ENCODE data around the gene CYP4F12.

Gene CYP4F12

DNA sequence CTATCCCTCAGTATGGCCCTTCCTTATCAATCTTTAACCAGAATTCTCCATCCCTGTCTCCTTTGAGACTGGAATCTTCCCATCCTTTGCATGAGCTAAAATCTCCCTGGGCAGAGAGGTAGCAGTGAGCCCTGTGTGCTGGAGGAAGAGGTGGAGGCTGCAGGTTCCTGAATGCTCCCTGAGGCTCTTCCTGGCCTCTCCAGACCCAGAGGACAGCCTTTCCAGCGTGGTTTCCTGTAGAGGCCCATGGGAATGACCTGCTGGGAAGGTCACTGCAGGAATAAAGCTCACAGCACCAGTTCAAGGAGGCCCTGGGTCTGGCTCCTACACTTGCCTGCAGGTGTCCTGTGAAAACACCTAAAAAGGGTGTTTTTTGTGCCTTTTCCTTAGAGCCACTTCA, 59.5 kb downstream of the CYP4F12 start:
- DNase-seq (ENCODE audit: insufficient read length, low spot score) (no peak), FAIRE-seq (no peak)
- TF ChIP-seq, protein P1, sequence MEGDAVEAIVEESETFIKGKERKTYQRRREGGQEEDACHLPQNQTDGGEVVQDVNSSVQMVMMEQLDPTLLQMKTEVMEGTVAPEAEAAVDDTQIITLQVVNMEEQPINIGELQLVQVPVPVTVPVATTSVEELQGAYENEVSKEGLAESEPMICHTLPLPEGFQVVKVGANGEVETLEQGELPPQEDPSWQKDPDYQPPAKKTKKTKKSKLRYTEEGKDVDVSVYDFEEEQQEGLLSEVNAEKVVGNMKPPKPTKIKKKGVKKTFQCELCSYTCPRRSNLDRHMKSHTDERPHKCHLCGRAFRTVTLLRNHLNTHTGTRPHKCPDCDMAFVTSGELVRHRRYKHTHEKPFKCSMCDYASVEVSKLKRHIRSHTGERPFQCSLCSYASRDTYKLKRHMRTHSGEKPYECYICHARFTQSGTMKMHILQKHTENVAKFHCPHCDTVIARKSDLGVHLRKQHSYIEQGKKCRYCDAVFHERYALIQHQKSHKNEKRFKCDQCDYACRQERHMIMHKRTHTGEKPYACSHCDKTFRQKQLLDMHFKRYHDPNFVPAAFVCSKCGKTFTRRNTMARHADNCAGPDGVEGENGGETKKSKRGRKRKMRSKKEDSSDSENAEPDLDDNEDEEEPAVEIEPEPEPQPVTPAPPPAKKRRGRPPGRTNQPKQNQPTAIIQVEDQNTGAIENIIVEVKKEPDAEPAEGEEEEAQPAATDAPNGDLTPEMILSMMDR (IDR thresholded peaks at IDR 0.05; ENCODE audit: insufficient read depth, missing control alignments): no peak

DNA sequence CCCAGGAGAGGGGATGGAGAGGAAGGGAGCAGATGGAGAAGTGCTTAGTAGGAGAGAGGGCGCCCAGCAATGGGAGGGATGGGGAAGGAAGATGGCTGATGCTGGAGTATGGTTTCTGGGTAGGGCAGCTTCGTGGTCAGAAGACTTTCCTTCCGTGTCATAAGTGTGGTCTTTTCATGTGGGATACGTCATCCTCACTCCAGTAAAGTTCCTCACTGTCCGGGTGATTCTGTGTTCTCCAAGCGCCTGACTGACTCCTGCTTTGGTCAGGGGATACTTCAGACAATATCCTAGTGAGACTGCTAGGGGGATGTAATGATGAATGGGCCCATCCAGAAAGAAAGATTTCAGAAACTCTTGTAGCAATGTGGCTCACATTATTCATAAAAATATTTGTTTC, 61.0 kb downstream of the CYP4F12 start:
- FAIRE-seq: no peak
- TF ChIP-seq, protein P1 (IDR thresholded peaks at IDR 0.05; ENCODE audit: insufficient read depth, missing control alignments): no peak
- no peak for DNase-seq (ENCODE audit: insufficient read length, low spot score)

DNA sequence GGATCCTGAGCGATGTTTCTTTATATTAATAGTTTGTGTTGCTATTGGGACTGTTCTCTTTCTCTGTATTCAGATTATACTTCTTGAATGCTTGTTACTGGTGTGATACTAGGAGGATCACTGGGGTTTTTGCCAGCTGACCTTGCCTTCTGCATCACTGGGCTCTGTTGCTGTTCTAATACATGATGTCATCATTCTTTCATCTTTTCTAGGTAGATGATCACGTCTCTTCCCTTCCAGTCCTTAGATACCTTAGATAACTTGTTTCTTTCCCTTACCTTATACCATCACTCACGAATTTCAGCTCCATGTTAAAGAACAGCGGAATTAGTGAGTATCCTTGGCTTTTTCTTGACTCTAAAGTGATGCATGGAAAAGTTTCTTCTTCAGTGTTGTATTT, 64.8 kb downstream of the CYP4F12 start, which contains the start of gene OR10H3:
Gene OR10H3, plus strand, starts transcription at position 264 of the 400 bp plus-strand sequence. CDS start 3,408 bp downstream, outside the sequence.
- DNase-seq (ENCODE audit: insufficient read length, low spot score) (no peak), FAIRE-seq (no peak)
- TF ChIP-seq, protein P1 (IDR thresholded peaks at IDR 0.05; ENCODE audit: insufficient read depth, missing control alignments): no peak

- DNase-seq (ENCODE audit: insufficient read length, low spot score): no peak
- no peak for FAIRE-seq
- TF ChIP-seq, protein P1 (IDR thresholded peaks at IDR 0.05; ENCODE audit: insufficient read depth, missing control alignments): no peak
Observed at GRCh38 chr19:15740785-15741184, 67.9 kb downstream of the CYP4F12 start.

All from D721Med (cell line).